ENCODE results near the gene ANKAR. TPM values are rescaled to one million over a fixed set of nuclear protein-coding genes. Genes with fewer than 3 reads are reported as not detected.
"Not testable (repeated sequence)": the region's sequence is repeated elsewhere in the genome, so short reads cannot be mapped to it uniquely, and the experiment has no call there.

The ANKAR gene
- total and polyA plus RNA-seq, 2 experiments from 2014 or later = 3.0 to 4.4 TPM

- not testable (repeated sequence) for H3K36me3 ChIP-seq (ENCODE audit: insufficient read depth); H3F3A ChIP-seq (replicated peaks; ENCODE audit: low read depth); H3K4me3 Mint-ChIP-seq; H4K20me1 ChIP-seq (replicated peaks; ENCODE audit: insufficient read depth); H2AFZ ChIP-seq; H3K4me2 ChIP-seq; H3K9me2 ChIP-seq (ENCODE audit: insufficient read depth); H3K27ac Mint-ChIP-seq; H3K79me2 ChIP-seq (replicated peaks; ENCODE audit: insufficient read depth); H3K4me1 ChIP-seq (ENCODE audit: insufficient read depth); H3K27me3 Mint-ChIP-seq (ENCODE audit: insufficient read depth, low read depth, poor library complexity); ATAC-seq; DNase-seq (ENCODE audit: low spot score); H3K4me1 Mint-ChIP-seq; H3K4me3 ChIP-seq; H3K27ac ChIP-seq (ENCODE audit: low read depth); H3K27me3 ChIP-seq (ENCODE audit: insufficient read depth)
- Mint-ChIP-seq H3K36me3 (ENCODE audit: low read depth) (peaks cover 14% of the 10 kb centered on the region), H3K9me3 (peaks cover 25% of the 10 kb centered on the region)
Observed at GRCh38 chr2:189653464-189653863, 21.0 kb upstream of the ANKAR start.

- no peak overlapping the region for H3K4me2 ChIP-seq
- no peaks in the 10 kb centered on the region for H3K4me1 ChIP-seq (ENCODE audit: insufficient read depth)
- H3K9me3 Mint-ChIP-seq = peaks cover 25% of the 10 kb centered on the region
- H4K20me1 ChIP-seq (replicated peaks; ENCODE audit: insufficient read depth) = no peaks in the 10 kb centered on the region
- no peak overlapping the region for H3K27ac Mint-ChIP-seq
- 0 out of 3 replicates have a peak, but pooled peaks cover 2% of the 10 kb centered on the region for H3K4me1 Mint-ChIP-seq
- H3F3A ChIP-seq (replicated peaks; ENCODE audit: low read depth) = no peaks in the 10 kb centered on the region
- peaks cover 14% of the 10 kb centered on the region for H3K36me3 Mint-ChIP-seq (ENCODE audit: low read depth)
- H3K4me3 ChIP-seq = no peak overlapping the region
- H3K27ac ChIP-seq (ENCODE audit: low read depth) = no peak overlapping the region
- no peak overlapping the region for H2AFZ ChIP-seq
- no peaks in the 10 kb centered on the region for H3K9me2 ChIP-seq (ENCODE audit: insufficient read depth)
- peaks cover 2% of the 10 kb centered on the region for H3K27me3 Mint-ChIP-seq (ENCODE audit: insufficient read depth, low read depth, poor library complexity)
- no peaks in the 10 kb centered on the region for H3K79me2 ChIP-seq (replicated peaks; ENCODE audit: insufficient read depth)
- no peaks in the 10 kb centered on the region for H3K36me3 ChIP-seq (ENCODE audit: insufficient read depth)
- no peak overlapping the region for H3K4me3 Mint-ChIP-seq
- H3K27me3 ChIP-seq (ENCODE audit: insufficient read depth) = no peaks in the 10 kb centered on the region
- DNase-seq (ENCODE audit: low spot score) = no peak
- ATAC-seq = no peak
- TF ChIP-seq STAT1 (IDR thresholded peaks at IDR 0.05; ENCODE audit: unreplicated experiment) (no peak), POLR2AphosphoS5 (IDR thresholded peaks at IDR 0.05; ENCODE audit: low read depth) (no peak), EZH2 (IDR thresholded peaks at IDR 0.05; ENCODE audit: low read depth, unreplicated experiment) (no peak), ZNF114 (CRISPR knock-in tag; IDR thresholded peaks at IDR 0.05) (no peak), NANOG (IDR thresholded peaks at IDR 0.05; ENCODE audit: borderline replicate concordance) (no peak), JUNB (IDR thresholded peaks at IDR 0.05; ENCODE audit: unreplicated experiment) (no peak), ZNF331 (CRISPR knock-in tag; IDR thresholded peaks at IDR 0.05; ENCODE audit: low read depth) (no peak), EZH2phosphoT487 (IDR thresholded peaks at IDR 0.05; ENCODE audit: unreplicated experiment) (no peak), ETS1 (IDR thresholded peaks at IDR 0.05) (no peak), REST (IDR thresholded peaks at IDR 0.05; ENCODE audit: unreplicated experiment) (no peak), ZNF462 (CRISPR knock-in tag; IDR thresholded peaks at IDR 0.05) (no peak)
Observed at GRCh38 chr2:189654641-189655040, 19.8 kb upstream of the ANKAR start.
